ENCODE data around the gene UTY.
"Not testable (repeated sequence)": the region's sequence is repeated elsewhere in the genome, so short reads cannot be mapped to it uniquely, and the experiment has no call there.

The UTY gene

DNA sequence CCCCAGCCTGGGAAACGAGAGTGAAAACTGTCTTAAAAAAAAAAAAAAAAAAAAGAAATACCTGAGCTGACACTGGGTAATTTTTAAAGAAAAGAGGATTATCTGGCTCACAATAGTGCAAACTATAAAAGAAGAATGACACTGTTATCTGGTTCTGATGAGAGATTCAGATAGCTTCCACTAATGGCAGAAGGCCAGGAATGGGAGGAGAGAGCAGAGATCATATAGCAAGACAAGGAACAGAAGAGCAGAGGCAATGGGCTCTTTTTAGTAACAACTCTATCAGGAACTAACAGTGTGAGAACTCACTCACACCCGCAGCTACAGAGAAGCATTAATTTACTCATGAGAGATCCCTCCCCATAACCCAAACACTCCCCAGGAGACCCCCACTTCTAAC is 184.8 kb downstream of the UTY start:
- DNase-seq, result no peak

DNA sequence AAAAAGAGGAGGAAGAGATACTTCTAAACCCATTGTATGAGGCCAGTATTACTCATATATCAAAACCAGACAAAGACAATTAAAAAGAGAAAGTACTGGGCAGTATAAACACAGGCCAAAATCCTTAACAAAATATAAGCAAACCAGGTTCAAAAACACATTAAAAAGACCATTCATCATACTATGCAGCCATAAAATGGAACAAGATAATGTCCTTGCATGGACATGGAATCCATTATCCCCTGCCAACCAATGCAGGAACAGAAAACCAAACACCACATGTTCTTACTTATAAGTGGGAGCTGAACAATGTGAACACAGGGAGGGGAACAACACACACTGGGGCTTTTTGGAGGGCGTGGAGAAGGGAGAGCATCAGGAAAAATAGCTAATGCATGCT is 188.6 kb downstream of the UTY start:
- no peak for DNase-seq

DNA sequence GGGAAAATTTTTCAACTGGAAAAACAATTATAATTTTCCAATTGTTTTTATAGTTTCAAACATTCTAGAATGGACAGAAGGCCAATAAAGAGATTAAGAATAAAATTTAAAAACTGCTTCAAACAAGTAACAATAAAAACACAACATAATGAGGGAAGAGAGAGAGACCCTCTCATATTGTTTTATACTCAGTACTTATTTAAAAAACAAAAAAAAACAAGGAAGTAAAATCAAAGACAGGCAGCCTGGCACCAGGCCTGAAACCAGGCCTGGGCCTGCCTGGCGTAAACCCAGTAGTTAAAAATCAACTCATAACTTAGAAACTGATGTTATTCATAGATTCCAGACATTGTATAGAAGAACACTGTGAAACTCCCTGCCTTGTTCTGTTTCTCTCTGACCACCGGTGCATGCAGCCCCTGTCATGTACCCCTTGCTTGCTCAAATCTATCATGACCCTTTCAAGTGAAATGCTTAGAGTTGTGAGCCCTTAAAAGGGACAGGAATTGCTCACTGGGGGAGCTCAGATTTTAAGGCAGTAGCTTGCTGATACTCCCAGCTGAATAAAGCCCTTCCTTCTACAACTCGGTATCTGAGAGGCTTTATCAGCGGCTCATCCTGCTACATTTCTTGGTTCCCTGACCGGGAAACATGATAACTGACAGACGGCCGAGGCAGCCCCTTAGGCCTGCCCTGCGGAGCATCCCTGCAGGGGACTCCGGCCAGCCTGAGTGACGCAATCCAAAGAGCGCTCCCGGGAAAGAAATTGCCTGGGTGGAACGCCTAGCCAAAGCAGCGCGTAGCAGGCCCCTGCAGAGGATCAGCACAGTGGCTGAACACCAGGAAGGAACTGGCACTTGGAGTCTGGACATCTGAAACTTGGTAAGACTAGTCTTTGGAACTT is 197.4 kb downstream of the UTY start:
- not testable (repeated sequence) for DNase-seq

DNA sequence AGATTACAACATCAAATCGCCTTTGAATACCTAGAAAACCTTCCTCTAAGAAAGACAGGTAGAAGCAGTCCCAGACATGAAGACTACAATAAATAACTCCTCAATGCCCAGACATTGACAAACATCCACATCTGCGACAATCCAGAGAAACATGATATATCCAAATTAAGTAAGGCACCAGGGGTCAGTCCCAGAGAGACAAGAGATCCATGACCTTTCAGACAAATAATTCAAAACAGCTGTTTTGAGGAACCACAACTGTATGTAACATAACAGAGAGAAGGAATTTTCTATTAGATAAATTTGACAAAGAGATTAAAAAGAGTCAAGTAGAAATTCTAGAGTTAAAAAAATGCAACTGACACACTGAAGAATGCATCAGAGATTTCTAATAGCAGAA is 200.3 kb downstream of the UTY start:
- DNase-seq, result no peak

DNA sequence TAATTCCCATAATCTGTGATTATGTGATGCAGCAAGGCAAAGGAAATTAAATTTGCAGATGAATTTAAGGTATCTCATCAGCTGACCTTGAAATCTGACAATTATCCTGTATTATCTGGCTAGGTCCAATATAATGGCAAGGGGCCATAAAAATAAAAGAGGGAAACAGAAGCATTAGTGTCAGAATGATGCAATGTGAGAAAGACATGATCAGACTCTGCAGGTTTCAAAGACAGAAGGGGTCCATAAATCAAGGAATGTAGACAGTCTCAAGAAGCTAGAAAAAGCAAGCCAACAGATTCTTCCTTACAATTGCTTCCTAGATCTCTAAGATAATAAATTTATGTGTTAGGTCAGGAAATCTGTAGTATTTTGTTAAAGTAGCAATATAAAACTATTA is 208.1 kb downstream of the UTY start:
- DNase-seq, result no peak

DNA sequence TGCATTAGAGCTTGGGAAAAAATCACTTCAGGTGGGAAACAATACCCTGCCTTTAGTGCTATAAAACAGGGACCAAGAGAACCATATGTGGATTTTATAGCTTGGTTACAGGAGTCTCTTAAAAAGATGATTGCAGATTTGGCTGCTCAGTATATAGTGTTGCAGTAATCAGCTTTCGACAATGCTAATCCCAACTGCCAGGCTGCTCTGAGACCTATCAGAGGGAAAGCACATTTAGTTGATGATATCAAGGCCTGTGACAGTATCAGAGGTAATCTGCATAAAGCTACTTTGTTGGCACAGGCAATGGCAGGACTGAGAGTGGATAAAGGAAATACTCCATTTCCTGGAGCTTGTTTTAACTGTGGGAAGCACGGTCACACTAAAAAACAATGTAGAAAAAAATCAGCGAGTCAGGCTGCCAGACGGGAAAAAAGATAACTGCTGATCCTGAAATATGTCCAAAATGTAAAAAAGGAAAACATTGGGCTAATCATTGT is 225.8 kb downstream of the UTY start:
- DNase-seq, result not testable (repeated sequence)

DNA sequence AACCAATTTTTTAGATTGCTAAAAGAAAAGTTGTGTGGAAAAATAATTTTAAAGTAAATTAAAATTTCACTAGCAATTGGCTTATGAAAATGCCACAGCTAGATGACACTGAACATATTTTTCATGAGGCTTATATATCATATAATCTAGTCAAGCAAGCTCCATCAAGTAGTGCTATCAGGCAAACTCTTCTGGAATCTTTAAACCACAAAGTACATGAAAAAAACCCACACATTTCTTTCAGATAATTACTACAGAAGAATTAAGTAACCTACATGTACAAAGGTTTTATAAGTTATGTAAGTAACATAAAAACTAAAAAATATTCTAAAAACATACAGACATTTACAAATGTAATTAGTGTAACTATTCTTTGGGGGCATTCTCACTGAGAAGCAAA is 229.4 kb downstream of the UTY start:
- DNase-seq, result no peak

DNA sequence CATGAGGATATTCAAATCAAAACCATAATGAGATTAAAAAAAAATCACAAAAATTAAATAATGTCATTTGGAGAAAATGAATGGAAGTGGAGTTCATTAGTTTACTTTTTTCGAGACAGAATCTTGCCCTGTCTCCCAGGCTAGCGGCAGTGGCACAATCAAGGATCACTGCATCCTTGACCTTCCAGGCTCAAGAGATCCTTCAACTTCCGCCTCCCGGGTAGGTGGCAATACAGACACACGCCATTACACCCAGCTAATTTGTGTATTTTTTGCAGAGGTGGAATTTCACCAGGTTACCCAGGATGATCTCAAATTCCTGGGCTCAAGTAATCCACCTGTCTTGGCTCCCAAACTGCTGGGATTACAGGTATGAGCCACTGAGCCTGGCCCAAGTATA is 236.1 kb downstream of the UTY start:
- no peak for DNase-seq

DNA sequence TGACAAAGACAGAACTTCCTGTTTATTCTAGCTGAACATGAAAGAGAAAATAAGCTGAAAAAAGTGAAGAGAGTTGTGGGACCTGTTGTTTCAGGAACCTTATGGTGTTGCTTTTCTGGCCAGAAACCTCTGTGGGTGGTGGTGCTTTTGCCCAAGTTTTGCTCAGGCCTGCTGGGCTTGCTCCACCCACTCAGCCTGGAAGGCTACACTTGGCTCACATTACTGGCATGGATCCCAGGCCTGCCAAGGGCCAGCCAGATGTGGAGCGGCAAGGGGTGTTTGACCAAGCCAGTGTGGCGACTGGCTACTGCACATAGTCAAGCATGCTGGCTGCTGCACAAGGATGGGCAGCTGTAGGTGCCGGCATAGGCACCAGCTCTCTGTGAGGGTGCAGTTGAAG is 245.9 kb downstream of the UTY start:
- DNase-seq, result no peak

DNA sequence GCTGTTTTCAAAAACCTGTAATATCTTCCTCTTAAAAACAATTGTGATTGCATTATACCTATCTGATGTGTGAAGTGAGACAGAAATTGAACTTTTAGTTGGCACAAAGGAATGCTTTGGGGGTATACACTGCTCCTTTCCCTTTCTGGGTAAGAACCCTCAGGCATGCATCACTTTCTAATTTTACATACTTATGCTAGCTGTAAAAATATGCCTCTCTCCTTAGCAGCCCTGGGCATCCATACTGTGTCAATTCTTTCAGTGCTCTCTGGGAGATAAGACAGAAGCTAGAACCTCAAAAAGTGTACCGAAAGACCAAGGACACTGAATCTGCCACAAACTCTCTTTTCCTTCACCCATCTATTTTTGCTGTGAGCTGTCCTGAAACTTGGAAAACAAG is 246.7 kb downstream of the UTY start:
- DNase-seq, result no peak

DNA sequence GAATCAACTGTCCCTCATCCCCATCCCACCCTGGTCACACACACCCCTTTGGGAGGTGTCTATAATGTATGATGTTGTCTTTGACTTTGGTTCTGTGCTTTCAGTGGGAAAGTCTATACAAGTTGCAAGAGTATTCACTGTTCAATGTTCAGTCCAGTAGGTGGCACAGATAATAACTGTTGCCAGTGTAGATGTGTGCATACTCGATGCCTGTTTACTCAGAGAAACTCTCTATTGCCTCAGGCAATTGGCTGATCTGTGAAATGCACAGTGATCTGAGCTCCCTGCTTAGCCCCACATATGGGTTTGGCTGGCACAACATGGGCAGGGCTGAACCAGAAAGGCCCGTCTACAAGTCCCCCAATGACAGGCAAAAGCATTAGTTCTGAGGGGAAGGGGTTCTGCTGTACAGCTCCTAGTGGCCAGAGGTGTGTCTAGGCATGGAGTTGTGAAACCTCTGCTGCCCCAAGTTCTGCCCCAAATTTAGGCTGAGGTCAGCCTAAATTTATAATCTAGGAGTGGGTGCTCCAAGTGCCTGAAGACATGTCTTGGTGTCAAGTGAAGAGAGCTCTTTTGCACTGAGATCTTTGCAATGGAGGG is 252.4 kb downstream of the UTY start:
- DNase-seq, result no peak

DNA sequence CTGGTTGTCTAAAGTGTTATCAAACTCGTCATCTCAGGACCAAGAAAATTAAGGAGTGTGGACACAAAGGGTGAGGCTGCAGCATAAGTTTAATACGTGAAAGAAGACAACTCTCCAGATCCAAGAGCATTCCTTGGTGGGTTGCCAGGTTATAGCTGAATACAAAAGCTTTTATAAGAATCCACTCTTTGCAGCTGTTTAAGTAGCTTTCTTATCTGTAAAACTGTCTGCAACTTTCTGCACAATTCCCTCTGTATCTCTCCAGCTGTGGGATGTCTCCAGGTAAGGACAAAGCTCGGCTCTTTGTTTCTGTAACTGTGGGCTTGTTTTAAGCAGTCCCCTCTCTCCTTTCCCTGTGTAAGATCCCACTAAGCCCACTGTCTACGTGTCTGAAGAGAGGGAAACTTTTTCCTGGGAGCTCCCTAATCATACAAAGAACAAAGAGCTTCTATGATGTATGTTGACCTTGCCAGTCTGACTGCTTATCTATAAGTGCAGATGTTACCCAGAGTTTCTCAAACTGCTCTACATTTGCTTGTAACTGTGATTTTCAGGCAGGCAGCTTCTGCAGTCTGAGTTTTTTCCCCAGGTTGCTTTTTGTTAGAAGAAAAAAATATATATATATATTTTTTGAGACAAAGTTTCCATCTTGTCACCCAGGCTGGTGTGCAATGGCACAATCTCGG is 268.7 kb downstream of the UTY start:
- no peak for DNase-seq

DNA sequence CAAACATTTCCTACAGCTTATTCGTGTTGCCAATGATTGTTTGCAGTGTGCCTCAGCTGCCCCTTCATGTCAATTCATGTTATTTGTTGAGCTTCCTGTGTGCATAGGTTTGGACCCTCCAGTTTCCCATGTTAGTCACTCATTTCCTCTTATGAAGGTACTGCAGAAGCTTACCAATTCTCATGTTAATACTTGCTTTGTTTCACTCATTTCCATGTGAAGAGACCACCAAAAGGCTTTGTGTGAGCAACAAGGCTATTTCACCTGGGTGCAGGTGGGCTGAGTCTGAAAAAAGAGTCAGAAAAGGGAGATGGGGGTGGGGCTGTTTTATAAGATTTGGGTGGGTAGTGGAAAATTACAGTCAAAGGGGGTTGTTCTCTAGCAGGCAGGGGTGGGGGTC is 274.6 kb downstream of the UTY start:
- DNase-seq, result no peak

Data from CD4-positive, alpha-beta T cell treated with Interleukin-10 for 1 hour (primary cell).